Activated naive CD8-positive, alpha-beta T cell (primary cell): ENCODE data around the gene GRM3.

Source experiments
- H3K27ac Mint-ChIP-seq: one replicate; pipeline ENCODE4 v1.8.0; 2021; ENCODE audit warnings: mixed read lengths
- H3K27me3 Mint-ChIP-seq: one replicate; pipeline ENCODE4 v1.8.0; 2021; ENCODE audit warnings: mixed read lengths
- H3K36me3 Mint-ChIP-seq: one replicate; pipeline ENCODE4 v1.8.0; 2021; ENCODE audit warnings: mixed read lengths
- H3K4me1 Mint-ChIP-seq: one replicate; pipeline ENCODE4 v1.8.0; 2021; ENCODE audit warnings: low read depth, mixed read lengths
- H3K4me3 Mint-ChIP-seq: one replicate; pipeline ENCODE4 v1.8.0; 2021; ENCODE audit warnings: mild to moderate bottlenecking, mixed read lengths
- H3K9me3 Mint-ChIP-seq: one replicate; pipeline ENCODE4 v1.8.0; 2021; ENCODE audit warnings: low read depth, mixed read lengths

Gene GRM3

GRCh38 chr7:86790383-86790782 lies 146.7 kb downstream of the GRM3 start:
- Mint-ChIP-seq H3K27ac (no peak overlapping the region), H3K9me3 (no peaks in the 10 kb centered on the region), H3K36me3 (no peaks in the 10 kb centered on the region), H3K27me3 (no peaks in the 10 kb centered on the region), H3K4me1 (no peaks in the 10 kb centered on the region), H3K4me3 (no peak overlapping the region)

GRCh38 chr7:86792260-86792659 lies 148.6 kb downstream of the GRM3 start:
- no peaks in the 10 kb centered on the region for H3K27me3 Mint-ChIP-seq
- no peaks in the 10 kb centered on the region for H3K4me1 Mint-ChIP-seq
- H3K9me3 Mint-ChIP-seq: peaks cover 10% of the 10 kb centered on the region
- H3K4me3 Mint-ChIP-seq: no peak overlapping the region
- no peak overlapping the region for H3K27ac Mint-ChIP-seq
- no peaks in the 10 kb centered on the region for H3K36me3 Mint-ChIP-seq

DNA sequence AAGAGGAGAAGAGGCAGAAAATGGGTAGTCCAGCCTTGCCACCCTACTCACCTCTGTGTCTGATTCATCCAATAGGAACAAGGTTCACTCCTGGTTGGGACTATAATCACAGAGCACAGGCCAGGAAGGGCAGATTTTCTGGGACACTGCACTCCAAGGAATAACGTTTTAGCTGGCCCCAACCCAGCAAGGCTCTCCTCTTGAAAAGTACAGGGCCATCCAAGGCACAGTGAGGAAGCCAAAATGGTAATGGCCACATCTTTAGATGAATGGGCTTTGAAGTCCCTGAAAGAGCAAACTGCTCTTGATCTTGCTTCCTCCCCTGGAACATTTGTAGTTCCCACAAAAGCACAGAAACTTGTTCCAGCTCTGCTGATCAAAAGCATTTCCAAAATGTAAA lies 149.4 kb downstream of the GRM3 start:
- Mint-ChIP-seq H3K27me3 (no peaks in the 10 kb centered on the region), H3K27ac (no peak overlapping the region), H3K4me3 (no peak overlapping the region), H3K9me3 (peaks cover 12% of the 10 kb centered on the region), H3K36me3 (no peaks in the 10 kb centered on the region), H3K4me1 (no peaks in the 10 kb centered on the region)

- Mint-ChIP-seq H3K27me3 (peaks cover 8% of the 10 kb centered on the region), H3K36me3 (no peaks in the 10 kb centered on the region), H3K4me1 (no peaks in the 10 kb centered on the region), H3K27ac (no peak overlapping the region), H3K9me3 (peaks cover 5% of the 10 kb centered on the region), H3K4me3 (no peak overlapping the region)
These were observed 171.1 kb downstream of the GRM3 start for GRCh38 chr7:86814661-86815379.

- Mint-ChIP-seq H3K4me3 (no peak overlapping the region), H3K27ac (no peak overlapping the region), H3K4me1 (no peaks in the 10 kb centered on the region), H3K36me3 (no peaks in the 10 kb centered on the region), H3K9me3 (peaks cover 5% of the 10 kb centered on the region), H3K27me3 (peaks cover 8% of the 10 kb centered on the region)
These were observed 171.8 kb downstream of the GRM3 start for GRCh38 chr7:86815556-86815955.

- H3K4me3 Mint-ChIP-seq: no peak overlapping the region
- H3K27me3 Mint-ChIP-seq: peaks cover 9% of the 10 kb centered on the region
- peaks cover 5% of the 10 kb centered on the region for H3K9me3 Mint-ChIP-seq
- H3K4me1 Mint-ChIP-seq: no peaks in the 10 kb centered on the region
- H3K27ac Mint-ChIP-seq: no peak overlapping the region
- no peaks in the 10 kb centered on the region for H3K36me3 Mint-ChIP-seq
These were observed 175.2 kb downstream of the GRM3 start for GRCh38 chr7:86818903-86819302.

DNA sequence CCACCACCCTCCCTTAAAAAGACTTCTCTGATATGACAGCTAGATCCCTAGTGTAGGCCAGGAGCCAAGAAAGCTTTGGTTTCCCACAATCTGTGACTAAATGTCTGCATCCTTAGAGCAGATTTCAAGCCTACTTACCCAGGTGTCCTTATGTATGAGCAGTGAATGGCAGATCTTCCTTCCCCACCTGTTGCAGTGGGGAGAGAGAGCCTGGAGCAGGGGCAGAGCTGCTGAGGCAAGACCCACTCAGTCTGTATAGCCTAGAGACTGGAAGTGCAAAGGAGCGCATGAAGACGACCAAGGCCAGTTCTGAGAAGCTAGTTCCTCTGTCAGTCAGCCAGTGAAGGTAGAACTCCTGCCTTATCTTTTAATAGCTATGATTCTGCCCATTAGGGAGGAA lies 180.1 kb downstream of the GRM3 start:
- Mint-ChIP-seq H3K27ac (no peak overlapping the region), H3K4me1 (no peaks in the 10 kb centered on the region), H3K27me3 (peaks cover 6% of the 10 kb centered on the region), H3K36me3 (no peaks in the 10 kb centered on the region), H3K9me3 (no peaks in the 10 kb centered on the region), H3K4me3 (no peak overlapping the region)

- H3K9me3 Mint-ChIP-seq: no peaks in the 10 kb centered on the region
- H3K4me3 Mint-ChIP-seq: no peak overlapping the region
- H3K27me3 Mint-ChIP-seq: peaks cover 6% of the 10 kb centered on the region
- no peak overlapping the region for H3K27ac Mint-ChIP-seq
- no peaks in the 10 kb centered on the region for H3K36me3 Mint-ChIP-seq
- H3K4me1 Mint-ChIP-seq: no peaks in the 10 kb centered on the region
These were observed 181.6 kb downstream of the GRM3 start for GRCh38 chr7:86825264-86825663.

DNA sequence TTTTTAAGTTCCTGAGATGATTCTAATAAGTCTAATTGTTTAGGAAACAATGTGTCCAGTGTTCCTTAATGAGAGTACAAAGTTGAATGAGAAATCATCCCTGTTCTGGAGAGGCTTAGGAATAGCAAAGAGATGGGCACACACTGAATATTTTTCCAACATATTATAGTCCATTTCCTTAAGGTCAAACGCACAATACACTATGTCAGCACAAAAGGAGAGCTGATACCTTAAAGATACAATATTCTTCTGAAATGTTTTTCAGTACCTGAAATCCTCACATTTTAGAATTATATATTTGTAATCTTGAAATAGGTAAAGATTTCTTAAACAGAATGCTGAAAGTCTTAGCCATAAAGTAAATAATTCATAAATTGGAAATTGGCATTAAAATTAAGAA lies 183.2 kb downstream of the GRM3 start:
- no peaks in the 10 kb centered on the region for H3K4me1 Mint-ChIP-seq
- H3K9me3 Mint-ChIP-seq: no peaks in the 10 kb centered on the region
- H3K27ac Mint-ChIP-seq: no peak overlapping the region
- no peak overlapping the region for H3K4me3 Mint-ChIP-seq
- no peaks in the 10 kb centered on the region for H3K36me3 Mint-ChIP-seq
- peaks cover 6% of the 10 kb centered on the region for H3K27me3 Mint-ChIP-seq

DNA sequence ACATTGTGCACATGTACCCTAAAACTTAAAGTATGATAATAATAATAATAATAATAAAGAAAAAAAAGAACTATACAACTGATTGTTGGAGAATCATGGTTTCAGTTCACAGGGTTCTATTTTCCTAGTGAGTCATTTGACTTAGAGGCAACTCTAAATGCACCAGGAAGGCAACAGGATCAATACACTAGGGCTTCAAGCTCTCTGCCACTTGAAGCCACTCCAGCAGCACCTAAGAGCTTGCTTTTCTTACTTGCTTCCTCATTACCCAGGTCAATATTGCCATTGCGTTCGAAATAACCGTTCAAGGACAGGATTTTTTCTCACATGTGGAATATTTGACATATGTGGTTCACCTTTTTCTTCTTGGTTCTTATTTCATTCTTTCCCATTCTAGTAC lies 189.7 kb downstream of the GRM3 start:
- no peaks in the 10 kb centered on the region for H3K9me3 Mint-ChIP-seq
- H3K4me1 Mint-ChIP-seq: no peaks in the 10 kb centered on the region
- no peaks in the 10 kb centered on the region for H3K36me3 Mint-ChIP-seq
- no peak overlapping the region for H3K27ac Mint-ChIP-seq
- no peak overlapping the region for H3K4me3 Mint-ChIP-seq
- no peaks in the 10 kb centered on the region for H3K27me3 Mint-ChIP-seq

DNA sequence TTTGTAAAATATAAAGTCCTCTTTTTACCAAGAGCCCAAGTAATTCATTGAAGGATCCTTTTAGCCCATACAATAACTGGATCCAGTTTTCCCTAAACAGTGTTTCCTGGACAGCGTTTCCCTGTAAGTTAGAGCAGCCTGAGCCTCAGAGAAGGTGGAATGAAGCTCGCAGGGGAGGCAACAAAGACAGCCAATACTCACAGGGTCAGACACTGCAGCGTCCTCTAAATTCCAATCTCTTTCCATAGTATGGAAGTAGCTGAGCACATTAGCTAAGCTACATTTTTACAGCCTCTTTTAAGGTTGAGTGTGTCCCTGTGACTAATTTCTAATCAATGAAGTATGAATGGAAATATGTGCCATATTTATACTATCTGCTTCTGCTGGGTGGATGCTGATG lies 193.5 kb downstream of the GRM3 start:
- Mint-ChIP-seq H3K36me3 (no peaks in the 10 kb centered on the region), H3K27ac (no peak overlapping the region), H3K9me3 (no peaks in the 10 kb centered on the region), H3K27me3 (no peaks in the 10 kb centered on the region), H3K4me3 (no peak overlapping the region), H3K4me1 (no peaks in the 10 kb centered on the region)

- no peak overlapping the region for H3K27ac Mint-ChIP-seq
- H3K27me3 Mint-ChIP-seq: peaks cover 2% of the 10 kb centered on the region
- H3K36me3 Mint-ChIP-seq: no peaks in the 10 kb centered on the region
- H3K9me3 Mint-ChIP-seq: no peaks in the 10 kb centered on the region
- H3K4me3 Mint-ChIP-seq: no peak overlapping the region
- H3K4me1 Mint-ChIP-seq: no peaks in the 10 kb centered on the region
These were observed 200.9 kb downstream of the GRM3 start for GRCh38 chr7:86844608-86845007.

DNA sequence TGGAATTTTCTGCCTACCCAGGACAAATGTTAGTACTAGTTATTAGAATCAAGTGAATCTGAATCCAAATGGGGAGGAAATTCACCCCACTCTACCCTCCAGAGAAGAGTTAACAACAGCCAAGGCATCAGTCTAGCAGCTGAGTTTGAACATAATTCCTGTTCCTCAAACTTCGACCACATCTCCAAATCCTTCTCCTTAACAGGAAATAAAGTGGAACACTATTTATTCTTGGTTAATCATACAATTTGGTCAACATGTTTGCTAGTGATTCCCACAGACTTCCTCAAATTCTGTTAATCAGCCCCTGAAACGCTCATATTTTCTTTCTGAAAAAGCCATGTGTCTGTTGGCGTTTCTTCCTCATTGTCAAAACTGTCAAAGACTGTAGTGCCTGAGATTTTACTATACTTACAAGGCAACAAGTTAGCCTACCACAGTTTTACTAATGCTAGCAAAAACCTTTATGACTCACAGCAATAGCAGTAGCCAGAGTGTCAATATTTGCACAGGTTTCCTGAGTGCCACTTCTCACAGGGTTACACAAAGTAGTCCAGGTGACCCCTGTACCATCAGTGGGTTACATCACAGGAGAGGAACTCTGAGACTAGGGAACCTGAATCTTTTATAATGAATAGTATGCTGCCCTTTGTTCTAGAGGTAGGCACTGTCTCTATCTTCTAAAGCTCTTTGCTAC lies 202.9 kb downstream of the GRM3 start:
- Mint-ChIP-seq H3K4me1 (no peaks in the 10 kb centered on the region), H3K27me3 (peaks cover 2% of the 10 kb centered on the region), H3K4me3 (no peak overlapping the region), H3K27ac (no peak overlapping the region), H3K36me3 (no peaks in the 10 kb centered on the region), H3K9me3 (no peaks in the 10 kb centered on the region)

DNA sequence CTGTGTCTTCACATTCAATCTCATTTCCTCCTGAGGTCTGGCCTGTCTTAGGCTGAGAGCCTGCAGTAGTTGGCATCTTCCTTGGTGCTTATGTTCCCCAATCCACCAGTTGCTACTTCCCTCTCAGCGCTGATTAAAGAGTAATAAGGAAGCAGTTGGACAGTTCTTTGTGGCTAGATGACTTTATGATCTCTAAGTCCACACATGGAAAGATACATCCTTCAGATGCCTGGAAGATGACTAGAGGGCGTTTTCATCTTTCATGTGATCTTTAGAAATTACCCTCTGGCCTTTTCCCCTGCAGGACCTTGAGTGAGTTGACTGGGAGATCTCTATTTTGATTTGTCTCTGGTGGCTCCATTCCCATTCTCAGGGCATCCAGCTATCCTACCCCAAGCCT lies 204.5 kb downstream of the GRM3 start:
- Mint-ChIP-seq H3K4me3 (no peak overlapping the region), H3K36me3 (no peaks in the 10 kb centered on the region), H3K27ac (no peak overlapping the region), H3K27me3 (peaks cover 2% of the 10 kb centered on the region), H3K9me3 (no peaks in the 10 kb centered on the region), H3K4me1 (no peaks in the 10 kb centered on the region)

DNA sequence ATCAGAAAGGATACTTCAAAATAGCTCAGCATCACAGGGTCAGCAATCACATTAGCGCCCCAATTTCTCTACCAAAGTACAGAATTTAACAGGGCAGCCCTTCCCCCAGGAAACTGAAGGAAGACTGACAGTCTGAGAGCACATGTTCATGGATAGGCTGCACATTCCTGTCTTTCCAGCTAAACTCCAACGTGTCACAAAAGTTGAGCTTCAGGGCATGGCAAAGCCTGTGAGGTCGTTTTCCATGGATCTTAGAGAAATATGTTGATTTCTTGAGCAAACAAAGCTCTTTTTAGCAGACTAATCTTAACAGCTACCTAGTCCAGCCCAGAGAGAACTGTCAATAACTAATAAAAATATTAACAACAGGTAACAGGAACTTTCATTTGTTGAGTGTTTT lies 207.9 kb downstream of the GRM3 start:
- Mint-ChIP-seq H3K4me3 (no peak overlapping the region), H3K4me1 (no peaks in the 10 kb centered on the region), H3K9me3 (no peaks in the 10 kb centered on the region), H3K27me3 (peaks cover 2% of the 10 kb centered on the region), H3K27ac (no peak overlapping the region), H3K36me3 (no peaks in the 10 kb centered on the region)

DNA sequence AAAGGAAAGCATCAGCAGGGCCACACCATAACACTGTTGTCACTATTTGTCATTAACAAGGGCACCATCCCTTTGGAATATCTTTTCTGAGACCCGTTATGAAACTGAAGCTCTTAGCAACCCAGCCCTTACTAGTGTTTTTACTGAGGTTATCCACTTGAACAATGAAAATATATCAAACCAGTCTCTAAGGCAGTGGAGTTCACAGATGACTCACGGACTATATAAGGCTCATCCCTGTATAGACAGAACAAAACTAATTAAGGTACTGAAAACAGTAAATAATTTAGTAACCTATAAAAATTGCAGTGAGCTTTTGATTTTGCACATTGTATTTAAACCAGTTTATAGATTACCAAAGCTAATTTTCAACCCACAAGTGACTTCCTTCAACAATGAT lies 219.7 kb downstream of the GRM3 start:
- Mint-ChIP-seq H3K36me3 (peaks cover 3% of the 10 kb centered on the region), H3K9me3 (peaks cover 4% of the 10 kb centered on the region)

More for the DNA sequence above, 219.7 kb downstream of the GRM3 start:
- H3K4me1 Mint-ChIP-seq: no peaks in the 10 kb centered on the region
- peaks cover 10% of the 10 kb centered on the region for H3K27me3 Mint-ChIP-seq
- H3K27ac Mint-ChIP-seq: no peak overlapping the region
- no peak overlapping the region for H3K4me3 Mint-ChIP-seq
